Sigmoid colon (tissue), 7 donors: ENCODE data around the gene THBS3. TPM values are rescaled to one million over a fixed set of nuclear protein-coding genes. Genes with fewer than 3 reads are reported as not detected.
"Not testable (repeated sequence)": the region's sequence is repeated elsewhere in the genome, so short reads cannot be mapped to it uniquely, and the experiment has no call there.

Experiments
- DNase-seq: peaks from one replicate; pipeline ENCODE4 v3.0.0-alpha.2; 2019
- H3K27ac ChIP-seq, 4 donors: fragments of 200-600 bp; sonication (generic); one replicate each; pipeline ENCODE4 v1.5.1; 2016 to 2019; ENCODE audit warnings: mild to moderate bottlenecking in 1 of 4
- H3K27me3 ChIP-seq, 3 donors: fragments of 200-600 bp; sonication (generic); one replicate each; pipeline ENCODE4 v1.5.1; 2019; ENCODE audit warnings: mild to moderate bottlenecking in 1 of 3
- H3K36me3 ChIP-seq, 4 donors: fragments of 200-600 bp; sonication (generic); one replicate each; pipeline ENCODE4 v1.5.1; 2016 to 2019
- H3K4me1 ChIP-seq, 4 donors: fragments of 200-600 bp; sonication (generic); one replicate each; pipeline ENCODE4 v1.5.1; 2017 to 2019
- H3K4me3 ChIP-seq, 4 donors: fragments of 200-600 bp; sonication (generic); one replicate each; pipeline ENCODE4 v1.5.1; 2017 to 2019; ENCODE audit warnings: mild to moderate bottlenecking in 2 of 4, moderate library complexity in 1 of 4
- H3K9me3 ChIP-seq, 4 donors: fragments of 200-600 bp in 3 of 4; sonication (generic) in 3 of 4; one replicate each; pipeline versions ENCODE4 v1.5.1 to v1.6.1; 2013 to 2019
- CTCF ChIP-seq, 4 experiments: fragments of 450-650 bp in 3 of 4; fragments of 200-600 bp in 1 of 4; IDR thresholded peaks; one replicate each; pipeline ENCODE4 v1.5.1; 2016 to 2019; ENCODE audit warnings: antibody characterized with exemption in 4 of 4, mild to moderate bottlenecking in 3 of 4, moderate library complexity in 2 of 4
- EP300 ChIP-seq, 4 donors: sonication (generic); formaldehyde crosslinking; IDR thresholded peaks; one replicate each; pipeline ENCODE4 v1.6.1; 2017; ENCODE audit warnings: antibody characterized with exemption in 4 of 4
- POLR2A ChIP-seq, 2 donors: fragments of 450-650 bp; IDR thresholded peaks; one replicate each; pipeline ENCODE4 v1.6.1; 2016; ENCODE audit warnings: antibody characterized with exemption in 2 of 2, mild to moderate bottlenecking in 2 of 2, moderate library complexity in 2 of 2
- POLR2AphosphoS5 ChIP-seq, 4 donors: sonication (generic); formaldehyde crosslinking; IDR thresholded peaks; one replicate each; pipeline ENCODE4 v1.6.1; 2017; ENCODE audit warnings: antibody characterized with exemption in 4 of 4
- WGBS, 2 donors: extraction: QIAGEN DNeasy Blood & Tissue Kit; methylation state at CpG; one replicate each; pipeline ENCODE4 v1.1.7; 2013; 5-methylcytosine and 5-hydroxymethylcytosine counted together
- intact Hi-C: fragments of 100-400 bp; cut with DNase I; formaldehyde crosslinking; loops from one replicate; pipeline ENCODE4 v1.15.1; 2023
- polyA plus RNA-seq, 3 donors: library from polyadenylated mRNA; stranded (reverse); fragments of 200-250 nt; gene quantifications; one replicate each; pipeline ENCODE4 v1.2.3, GENCODE V29; 2013
- total RNA-seq, 4 donors: library from RNA; depleted of rRNA; stranded (reverse); fragments of >200 nt; gene quantifications; one replicate each; pipeline ENCODE4 v1.1.0, GENCODE V29; 2016
- donor health status: healthy with polysubstance abuse.
- donor health status: Bipolar disorder and iron deficiency.
- donor health status: healthy.

THBS3 gene
- total and polyA plus RNA-seq, 7 donors = 3.5 to 43.5 (median 13.4) TPM

GRCh38 chr1:155242805-155243358 lies 35.2 kb upstream of the THBS3 start:
- H3K4me1 ChIP-seq = peaks cover 7 to 43% (median 37%) of the 10 kb centered on the region in 4 donors
- WGBS, 2 donors = 22 to 68% methylated on average over 3 of the region's 3 CpGs
- H3K4me3 ChIP-seq = peak overlapping the region in 2 of 4 donors; percentile 68 to 70
- peaks cover under 1 to 26% (median 7%) of the 10 kb centered on the region in 4 donors for H3K36me3 ChIP-seq
- TF ChIP-seq EP300 (IDR thresholded peaks at IDR 0.05) (no peak), POLR2AphosphoS5 (IDR thresholded peaks at IDR 0.05) (no peak), CTCF (IDR thresholded peaks at IDR 0.05) (no peak), POLR2A (IDR thresholded peaks at IDR 0.05) (no peak)
- DNase-seq = no peak
- intact Hi-C loops = loop anchor here (5.0 kb wide), 1 partner anchor 36 kb away; the partner anchor contains the start of genes MTX1 and THBS3
- no peaks in the 10 kb centered on the region for H3K9me3 ChIP-seq
- peak overlapping the region; percentile 87 to 96 (median 95) for H3K27ac ChIP-seq
- no peaks in the 10 kb centered on the region for H3K27me3 ChIP-seq

- H3K4me3 ChIP-seq = no peak overlapping the region
- H3K27me3 ChIP-seq = no peaks in the 10 kb centered on the region
- peaks cover 7 to 43% (median 37%) of the 10 kb centered on the region in 4 donors for H3K4me1 ChIP-seq
- no peak for DNase-seq
- intact Hi-C loops = loop anchor here (5.0 kb wide), 1 partner anchor 35 kb away; the partner anchor contains the start of genes MTX1 and THBS3
- no peak for TF ChIP-seq CTCF (IDR thresholded peaks at IDR 0.05)
- TF ChIP-seq POLR2AphosphoS5 (IDR thresholded peaks at IDR 0.05) = no peak
- TF ChIP-seq EP300 (IDR thresholded peaks at IDR 0.05) = no peak
- no peak for TF ChIP-seq POLR2A (IDR thresholded peaks at IDR 0.05)
- peak overlapping the region; percentile 34 to 49 (median 44) for H3K27ac ChIP-seq
- WGBS, 2 donors = 63 to 65% methylated on average over 4 of the region's 4 CpGs
- H3K36me3 ChIP-seq = peaks cover 0 to 26% (median 5%) of the 10 kb centered on the region in 4 donors
- H3K9me3 ChIP-seq = no peaks in the 10 kb centered on the region
Observed at GRCh38 chr1:155241841-155242264, 34.2 kb upstream of the THBS3 start.

- TF ChIP-seq POLR2AphosphoS5 (IDR thresholded peaks at IDR 0.05) = peak in 2 of 4 donors; percentile 44 to 65
- no peak for TF ChIP-seq CTCF (IDR thresholded peaks at IDR 0.05)
- intact Hi-C loops = loop anchor here (5.0 kb wide), 1 partner anchor 34 kb away; the partner anchor contains the start of genes MTX1 and THBS3
- Histone ChIP-seq H3K27me3 (no peaks in the 10 kb centered on the region), H3K4me1 (peaks cover 7 to 43% (median 37%) of the 10 kb centered on the region in 4 donors), H3K4me3 (peak overlapping the region; percentile 30 to 45 (median 42)), H3K9me3 (no peaks in the 10 kb centered on the region), H3K27ac (peak overlapping the region; percentile 34 to 49 (median 44)), H3K36me3 (peaks cover 0 to 32% (median 9%) of the 10 kb centered on the region in 4 donors)
- 5 to 16% methylated on average over 4 of the region's 4 CpGs for WGBS, 2 donors
- peak; percentile 86 for DNase-seq
Observed at GRCh38 chr1:155241069-155241679, 33.5 kb upstream of the THBS3 start.

- DNase-seq = no peak
- WGBS, 2 donors = 79 to 80% methylated on average over 5 of the region's 5 CpGs
- intact Hi-C loops = no loop called here
- peaks cover 0 to 36% (median 12%) of the 10 kb centered on the region in 4 donors for H3K36me3 ChIP-seq
- TF ChIP-seq POLR2AphosphoS5 (IDR thresholded peaks at IDR 0.05) = no peak
- no peak overlapping the region for H3K4me3 ChIP-seq
- H3K4me1 ChIP-seq = peaks cover 0 to 31% (median 26%) of the 10 kb centered on the region in 4 donors
- no peaks in the 10 kb centered on the region for H3K27me3 ChIP-seq
- H3K27ac ChIP-seq = no peak overlapping the region
- H3K9me3 ChIP-seq = no peaks in the 10 kb centered on the region
Observed at GRCh38 chr1:155236451-155236850, 28.8 kb upstream of the THBS3 start.

GRCh38 chr1:155235375-155235774 lies 27.7 kb upstream of the THBS3 start:
- Histone ChIP-seq H3K4me1 (peaks cover 0 to 23% (median 18%) of the 10 kb centered on the region in 4 donors), H3K36me3 (peaks cover 0 to 36% (median 12%) of the 10 kb centered on the region in 4 donors)
- H3K9me3 ChIP-seq, H3K4me3 ChIP-seq, H3K27ac ChIP-seq, H3K27me3 ChIP-seq, DNase-seq, intact Hi-C loops: not testable (repeated sequence)
- 84 to 93% methylated on average over 8 to 9 of the region's 9 CpGs for WGBS, 2 donors

GRCh38 chr1:155233502-155233901 lies 25.8 kb upstream of the THBS3 start:
- H3K36me3 ChIP-seq = peaks cover 0 to 23% (median 12%) of the 10 kb centered on the region in 4 donors
- H3K9me3 ChIP-seq, H3K4me3 ChIP-seq, H3K27ac ChIP-seq, H3K27me3 ChIP-seq, DNase-seq, intact Hi-C loops: not testable (repeated sequence)
- peaks cover 0 to 17% (median 13%) of the 10 kb centered on the region in 4 donors for H3K4me1 ChIP-seq
- WGBS, 2 donors = 73 to 93% methylated on average over 1 to 2 of the region's 5 CpGs

GRCh38 chr1:155232001-155232978 lies 24.6 kb upstream of the THBS3 start:
- H3K27me3 ChIP-seq, H3K4me3 ChIP-seq, intact Hi-C loops, H3K9me3 ChIP-seq: not testable (repeated sequence)
- H3K36me3 ChIP-seq = peaks cover 0 to 15% (median 10%) of the 10 kb centered on the region in 4 donors
- peak overlapping the region; percentile 58 to 73 (median 69) for H3K27ac ChIP-seq
- 80 to 82% methylated on average over 13 of the region's 13 CpGs for WGBS, 2 donors
- H3K4me1 ChIP-seq = peaks cover 0 to 23% (median 20%) of the 10 kb centered on the region in 4 donors
- peak; percentile 81 for DNase-seq

GRCh38 chr1:155231302-155231701 lies 23.6 kb upstream of the THBS3 start:
- Histone ChIP-seq H3K27ac (peak overlapping the region in 3 of 4 donors; percentile 66 to 73 (median 72)), H3K4me1 (peaks cover 0 to 32% (median 27%) of the 10 kb centered on the region in 4 donors)
- DNase-seq, H3K27me3 ChIP-seq, H3K4me3 ChIP-seq, H3K36me3 ChIP-seq, intact Hi-C loops, H3K9me3 ChIP-seq: not testable (repeated sequence)
- WGBS, 2 donors = 66 to 82% methylated on average over 3 of the region's 3 CpGs
